Natural killer cell (primary cell): ENCODE data around the gene GLA. TPM values are rescaled to one million over a fixed set of nuclear protein-coding genes. Genes with fewer than 3 reads are reported as not detected.

Source experiments
- ATAC-seq, 3 donors: fragments of 150-1000 bp in 2 of 3; fragments of 200-7000 bp in 1 of 3; cut with Tn5 transposase; 1 replicate in 1 of 3; 2 replicates in 2 of 3; pipeline ENCODE4 v1.10.0; 2021; ENCODE audit warnings: mild to moderate bottlenecking in 2 of 3, moderate library complexity in 2 of 3
- DNase-seq, 2 donors: peaks; one replicate each; pipeline versions ENCODE4 v3.0.0 to v3.0.0-alpha.2; 2013 to 2021; ENCODE audit warnings: mixed read lengths in 1 of 2
- H3K27ac ChIP-seq: one replicate; pipeline ENCODE4 v1.5.1; 2013; ENCODE audit warnings: mild to moderate bottlenecking, low read length
- H3K27me3 ChIP-seq: one replicate; pipeline ENCODE4 v1.6.1; 2013; ENCODE audit warnings: low read length; ENCODE audit not compliant: control insufficient read depth, insufficient read depth
- H3K36me3 ChIP-seq: one replicate; pipeline ENCODE4 v1.6.1; 2013; ENCODE audit warnings: low read length; ENCODE audit not compliant: control insufficient read depth, insufficient read depth
- H3K4me1 ChIP-seq: one replicate; pipeline ENCODE4 v1.6.1; 2013; ENCODE audit warnings: low read length; ENCODE audit not compliant: control insufficient read depth, insufficient read depth
- H3K4me3 ChIP-seq: one replicate; pipeline ENCODE4 v1.5.1; 2013; ENCODE audit warnings: low read length
- H3K9me3 ChIP-seq: one replicate; pipeline ENCODE4 v1.6.1; 2013; ENCODE audit warnings: low read length; ENCODE audit not compliant: control insufficient read depth, insufficient read depth
- H3K27ac Mint-ChIP-seq, 2 donors: one replicate each; pipeline ENCODE4 v1.8.0; 2022; ENCODE audit warnings: mild to moderate bottlenecking in 2 of 2, mixed read lengths in 2 of 2, moderate library complexity in 1 of 2
- H3K27me3 Mint-ChIP-seq, 2 donors: one replicate each; pipeline ENCODE4 v1.8.0; 2022; ENCODE audit warnings: low read depth in 2 of 2, mixed read lengths in 2 of 2
- H3K36me3 Mint-ChIP-seq: one replicate; pipeline ENCODE4 v1.8.0; 2022; ENCODE audit warnings: mixed read lengths
- H3K4me1 Mint-ChIP-seq, 2 donors: one replicate each; pipeline ENCODE4 v1.8.0; 2022; ENCODE audit warnings: mixed read lengths in 2 of 2
- H3K4me3 Mint-ChIP-seq: one replicate; pipeline ENCODE4 v1.8.0; 2022; ENCODE audit warnings: mild to moderate bottlenecking, moderate library complexity, mixed read lengths
- H3K9me3 Mint-ChIP-seq, 2 donors: one replicate each; pipeline ENCODE4 v1.8.0; 2022; ENCODE audit warnings: mixed read lengths in 2 of 2
- CTCF ChIP-seq: fragments of 200-600 bp; IDR thresholded peaks from one replicate; pipeline ENCODE4 v1.8.0; 2022; ENCODE audit warnings: antibody characterized with exemption
- WGBS: methylation state at CpG from one replicate; pipeline ENCODE4 v1.1.7; 2013; ENCODE audit warnings: missing lambda C conversion rate; ENCODE audit not compliant: insufficient coverage; 5-methylcytosine and 5-hydroxymethylcytosine counted together
- intact Hi-C: fragments of 100-400 bp; cut with micrococcal nuclease; formaldehyde crosslinking; loops from one replicate; pipeline ENCODE4 v1.14.2; 2022
- total RNA-seq, 4 donors: library from RNA; stranded (reverse); fragments of 120-200 nt in 1 of 4; gene quantifications; one replicate each; pipeline versions ENCODE4 v1.2.3 to v1.2.4, GENCODE V29; 2013 to 2022

GLA gene
- total RNA-seq, 3 donors from 2014 or later (not counting 1 experiment from before 2014, with no cell fraction given) = 34.9 to 71.9 (median 47.9) TPM

GRCh38 chrX:101409043-101409442 is 1.3 kb upstream of the GLA start:
- Mint-ChIP-seq H3K9me3 (no peaks in the 10 kb centered on the region), H3K4me3 (peak overlapping the region; percentile 94), H3K27me3 (no peaks in the 10 kb centered on the region), H3K27ac (peak overlapping the region; percentile 95 to 96), H3K36me3 (no peaks in the 10 kb centered on the region), H3K4me1 (peaks cover 22 to 35% of the 10 kb centered on the region in 2 donors)
- H3K36me3 ChIP-seq = peaks cover 11% of the 10 kb centered on the region
- H3K27me3 ChIP-seq = no peaks in the 10 kb centered on the region
- peaks cover 19% of the 10 kb centered on the region for H3K4me1 ChIP-seq
- ATAC-seq (no peak), DNase-seq (no peak)
- no peaks in the 10 kb centered on the region for H3K9me3 ChIP-seq
- H3K4me3 ChIP-seq = peak overlapping the region; percentile 84
- intact Hi-C loops = no loop called here
- no peak for TF ChIP-seq CTCF
- WGBS = 0% methylated on average over 1 of the region's 6 CpGs
- peak overlapping the region; percentile 98 for H3K27ac ChIP-seq

- Histone ChIP-seq H3K4me1 (peaks cover 19% of the 10 kb centered on the region), H3K27me3 (no peaks in the 10 kb centered on the region), H3K27ac (peak overlapping the region; percentile 98), H3K9me3 (no peaks in the 10 kb centered on the region), H3K4me3 (peak overlapping the region; percentile 84), H3K36me3 (peaks cover 7% of the 10 kb centered on the region)
- Mint-ChIP-seq H3K9me3 (no peaks in the 10 kb centered on the region), H3K36me3 (no peaks in the 10 kb centered on the region), H3K27ac (peak overlapping the region; percentile 95 to 96), H3K4me1 (peaks cover 22 to 35% of the 10 kb centered on the region in 2 donors), H3K4me3 (peak overlapping the region; percentile 94), H3K27me3 (no peaks in the 10 kb centered on the region)
- ATAC-seq = no peak
- no peak for TF ChIP-seq CTCF
- intact Hi-C loops = no loop called here
- no peak for DNase-seq
- WGBS = 0% methylated on average over 6 of the region's 8 CpGs
Measured at GRCh38 chrX:101408532-101408841, 762 bp upstream of the GLA start.

GRCh38 chrX:101407167-101407747 is 468 bp downstream of the GLA start:
- Mint-ChIP-seq H3K9me3 (no peaks in the 10 kb centered on the region), H3K4me3 (peak overlapping the region; percentile 94), H3K4me1 (peaks cover 22 to 26% of the 10 kb centered on the region in 2 donors), H3K36me3 (no peaks in the 10 kb centered on the region), H3K27me3 (no peaks in the 10 kb centered on the region), H3K27ac (peak overlapping the region; percentile 95 to 96)
- Histone ChIP-seq H3K4me3 (peak overlapping the region; percentile 84), H3K9me3 (no peaks in the 10 kb centered on the region), H3K27me3 (no peaks in the 10 kb centered on the region), H3K4me1 (peaks cover 17% of the 10 kb centered on the region), H3K27ac (peak overlapping the region; percentile 98), H3K36me3 (peaks cover 4% of the 10 kb centered on the region)
- WGBS = 0% methylated on average over 10 of the region's 15 CpGs
- peak in 1 of 2 donors; percentile 18 for DNase-seq
- no peak for ATAC-seq
- intact Hi-C loops = loop anchor here (2.0 kb wide), 1 partner anchor 16 kb away; the partner anchor contains the start of gene RPL36A
- no peak for TF ChIP-seq CTCF

GRCh38 chrX:101399825-101400224 is 7.9 kb downstream of the GLA start:
- Mint-ChIP-seq H3K27ac (no peak overlapping the region), H3K9me3 (no peaks in the 10 kb centered on the region), H3K4me3 (no peak overlapping the region), H3K4me1 (no peaks in the 10 kb centered on the region), H3K27me3 (no peaks in the 10 kb centered on the region), H3K36me3 (no peaks in the 10 kb centered on the region)
- ATAC-seq (no peak), DNase-seq (no peak)
- intact Hi-C loops = no loop called here
- Histone ChIP-seq H3K27me3 (no peaks in the 10 kb centered on the region), H3K36me3 (peaks cover 5% of the 10 kb centered on the region), H3K27ac (no peak overlapping the region), H3K9me3 (no peaks in the 10 kb centered on the region), H3K4me1 (no peaks in the 10 kb centered on the region), H3K4me3 (no peak overlapping the region)
- TF ChIP-seq CTCF = no peak
- WGBS = 96% methylated on average over 3 of the region's 4 CpGs
